Loucy (cell line): ENCODE results near the gene UBE2F.

Experiments used
- H2AFZ ChIP-seq: fragments of 200-600 bp; sonication (generic); 2 replicates; pipeline ENCODE4 v1.6.0; 2016; ENCODE audit warnings: antibody characterized with exemption, mild to moderate bottlenecking, low read length, moderate library complexity
- H3F3A ChIP-seq: fragments of 200-600 bp; 2 replicates; pipeline ENCODE4 v1.6.0; 2016; ENCODE audit warnings: antibody characterized with exemption, low read depth, mild to moderate bottlenecking
- H3K27me3 ChIP-seq: fragments of 200-600 bp; sonication (generic); 2 replicates; pipeline ENCODE4 v1.6.1; 2014; ENCODE audit warnings: low read length, mild to moderate bottlenecking; ENCODE audit not compliant: insufficient read depth, poor library complexity, severe bottlenecking
- H3K36me3 ChIP-seq: fragments of 200-600 bp; sonication (generic); 2 replicates; pipeline ENCODE4 v1.6.1; 2016; ENCODE audit warnings: low read length; ENCODE audit not compliant: insufficient read depth
- H3K4me1 ChIP-seq: fragments of 200-600 bp; sonication (generic); 2 replicates; pipeline ENCODE4 v1.5.1; 2014; ENCODE audit warnings: low read length, mild to moderate bottlenecking; ENCODE audit not compliant: insufficient read depth, poor library complexity, severe bottlenecking
- H3K4me2 ChIP-seq: fragments of 200-600 bp; sonication (generic); 2 replicates; pipeline ENCODE4 v1.6.0; 2014; ENCODE audit warnings: antibody characterized with exemption, low read length, low read depth, mild to moderate bottlenecking; ENCODE audit not compliant: poor library complexity, severe bottlenecking
- H3K4me3 ChIP-seq: fragments of 200-600 bp; sonication (generic); 2 replicates; pipeline ENCODE4 v1.5.1; 2014; ENCODE audit warnings: low read length, mild to moderate bottlenecking, mixed read lengths; ENCODE audit not compliant: poor library complexity, severe bottlenecking
- H3K79me2 ChIP-seq: fragments of 200-600 bp; sonication (generic); 2 replicates; pipeline ENCODE4 v1.6.1; 2014; ENCODE audit warnings: low read length; ENCODE audit not compliant: insufficient read depth
- H3K9ac ChIP-seq: fragments of 200-600 bp; sonication (generic); 2 replicates; pipeline ENCODE4 v1.6.0; 2014; ENCODE audit warnings: mild to moderate bottlenecking, low read depth, low read length, moderate library complexity; ENCODE audit not compliant: poor library complexity, severe bottlenecking
- H3K9me2 ChIP-seq: fragments of 200-600 bp; sonication (generic); replicated peaks from 2 replicates; pipeline ENCODE4 v1.6.1; 2016; ENCODE audit warnings: low read depth, low read length, mixed read lengths
- H3K9me3 ChIP-seq: fragments of 200-600 bp; sonication (generic); 2 replicates; pipeline ENCODE4 v1.6.1; 2014; ENCODE audit warnings: mild to moderate bottlenecking, antibody characterized with exemption, low read length, low read depth; ENCODE audit not compliant: insufficient read depth
- H4K20me1 ChIP-seq: fragments of 200-600 bp; sonication (generic); 2 replicates; pipeline ENCODE4 v1.6.0; 2014; ENCODE audit warnings: antibody characterized with exemption, low read length, mild to moderate bottlenecking; ENCODE audit not compliant: insufficient read depth, poor library complexity, severe bottlenecking
- CTCF ChIP-seq: fragments of 200-600 bp; sonication (generic); conservative IDR thresholded peaks from 2 replicates; pipeline ENCODE4 v1.5.1; 2014; ENCODE audit warnings: mild to moderate bottlenecking, antibody characterized with exemption, low read length
- EZH2phosphoT487 ChIP-seq: fragments of 200-600 bp; IDR thresholded peaks from 2 replicates; pipeline ENCODE4 v1.6.1; 2018; ENCODE audit warnings: antibody characterized with exemption, mild to moderate bottlenecking, moderate library complexity, borderline replicate concordance

Gene UBE2F

GRCh38 chr2:237967463-237967951 lies 693 bp downstream of the UBE2F start:
- H4K20me1 ChIP-seq: peaks cover 32% of the 10 kb centered on the region
- TF ChIP-seq EZH2phosphoT487 (no peak), CTCF (no peak)
- no peaks in the 10 kb centered on the region for H3F3A ChIP-seq
- H3K27me3 ChIP-seq: no peaks in the 10 kb centered on the region
- H3K9me2 ChIP-seq: no peaks in the 10 kb centered on the region
- no peak overlapping the region for H2AFZ ChIP-seq
- H3K4me3 ChIP-seq: peak overlapping the region; percentile 87
- H3K9me3 ChIP-seq: no peaks in the 10 kb centered on the region
- peaks cover 51% of the 10 kb centered on the region for H3K79me2 ChIP-seq
- H3K36me3 ChIP-seq: no peaks in the 10 kb centered on the region
- peaks cover 34% of the 10 kb centered on the region for H3K4me1 ChIP-seq
- H3K4me2 ChIP-seq: peak overlapping the region; percentile 92
- peak overlapping the region; percentile 76 for H3K9ac ChIP-seq

GRCh38 chr2:237968048-237968862 lies 1.4 kb downstream of the UBE2F start:
- Histone ChIP-seq H2AFZ (no peak overlapping the region), H3K4me1 (peaks cover 34% of the 10 kb centered on the region), H3K9me2 (no peaks in the 10 kb centered on the region), H3K27me3 (no peaks in the 10 kb centered on the region), H3K9me3 (no peaks in the 10 kb centered on the region), H3K79me2 (peaks cover 59% of the 10 kb centered on the region), H3F3A (no peaks in the 10 kb centered on the region), H4K20me1 (peaks cover 32% of the 10 kb centered on the region), H3K4me3 (peak overlapping the region; percentile 87), H3K4me2 (peak overlapping the region; percentile 92), H3K36me3 (no peaks in the 10 kb centered on the region), H3K9ac (peak overlapping the region; percentile 76)
- TF ChIP-seq CTCF: peak; percentile 50
- TF ChIP-seq EZH2phosphoT487: no peak

- TF ChIP-seq CTCF (peak; percentile 46), EZH2phosphoT487 (no peak)
- H3K79me2 ChIP-seq: peaks cover 90% of the 10 kb centered on the region
Observed at GRCh38 chr2:237971661-237972060, 4.8 kb downstream of the UBE2F start.

More at GRCh38 chr2:237971661-237972060, 4.8 kb downstream of the UBE2F start:
- H3K4me1 ChIP-seq: peaks cover 46% of the 10 kb centered on the region
- no peaks in the 10 kb centered on the region for H3K27me3 ChIP-seq
- no peaks in the 10 kb centered on the region for H3F3A ChIP-seq
- peaks cover 34% of the 10 kb centered on the region for H4K20me1 ChIP-seq
- no peaks in the 10 kb centered on the region for H3K9me2 ChIP-seq
- no peak overlapping the region for H2AFZ ChIP-seq
- H3K9ac ChIP-seq: no peak overlapping the region
- H3K36me3 ChIP-seq: peaks cover 13% of the 10 kb centered on the region; the same call in 1 of the 2 replicates
- H3K9me3 ChIP-seq: no peaks in the 10 kb centered on the region
- peak overlapping the region; percentile 10 for H3K4me3 ChIP-seq
- H3K4me2 ChIP-seq: peak overlapping the region; percentile 36
